Measurements from ENCODE around the gene HECW1. TPM values are rescaled to one million over a fixed set of nuclear protein-coding genes. Genes with fewer than 3 reads are reported as not detected.

HECW1 gene
- total and polyA plus RNA-seq, 2 experiments from 2014 or later: 2.0 to 4.8 TPM

- in situ Hi-C loops (cut with MboI): loop anchor here (10.0 to 25.0 kb wide), 2 partner anchors 256 to 521 kb away; partner anchors contain the start of genes MRPL32 and PSMA2
- H3K27ac ChIP-seq: no peak overlapping the region
- no peak for DNase-seq
- no peaks in the 10 kb centered on the region for H3K9me3 ChIP-seq (ENCODE audit: low read depth)
- H3K4me2 ChIP-seq (ENCODE audit: unreplicated experiment): no peak overlapping the region
- no peaks in the 10 kb centered on the region for H3K27me3 ChIP-seq (replicated peaks; ENCODE audit: insufficient read depth)
- no peak overlapping the region for H3K4me3 ChIP-seq
- TF ChIP-seq EZH2phosphoT487 (IDR thresholded peaks at IDR 0.05; ENCODE audit: insufficient read depth, low read depth) (no peak), EZH2 (IDR thresholded peaks at IDR 0.05; ENCODE audit: insufficient read depth, poor library complexity, severe bottlenecking) (no peak)
- H3K36me3 ChIP-seq (ENCODE audit: low read depth): no peaks in the 10 kb centered on the region
- H2AFZ ChIP-seq: no peak overlapping the region
- peaks cover 6% of the 10 kb centered on the region; the same call in 1 of the 2 replicates for H3K4me1 ChIP-seq (ENCODE audit: insufficient read depth)
- no peak overlapping the region for H3K9ac ChIP-seq
- H3K9me2 ChIP-seq (ENCODE audit: insufficient read depth): no peaks in the 10 kb centered on the region
- H3F3A ChIP-seq (ENCODE audit: insufficient read depth): no peaks in the 10 kb centered on the region
- H3K79me2 ChIP-seq (ENCODE audit: insufficient read depth): no peaks in the 10 kb centered on the region
- no peaks in the 10 kb centered on the region for H4K20me1 ChIP-seq (ENCODE audit: insufficient read depth)
- WGBS, 2 experiments (ENCODE audit: low coverage in 1 of 2, low lambda C conversion rate in 2 of 2, missing lambda C conversion rate in 2 of 2): 83% methylated on average over 14 of the region's 14 CpGs
Measured at GRCh38 chr7:43456200-43456599, 343.8 kb downstream of the HECW1 start.

DNA sequence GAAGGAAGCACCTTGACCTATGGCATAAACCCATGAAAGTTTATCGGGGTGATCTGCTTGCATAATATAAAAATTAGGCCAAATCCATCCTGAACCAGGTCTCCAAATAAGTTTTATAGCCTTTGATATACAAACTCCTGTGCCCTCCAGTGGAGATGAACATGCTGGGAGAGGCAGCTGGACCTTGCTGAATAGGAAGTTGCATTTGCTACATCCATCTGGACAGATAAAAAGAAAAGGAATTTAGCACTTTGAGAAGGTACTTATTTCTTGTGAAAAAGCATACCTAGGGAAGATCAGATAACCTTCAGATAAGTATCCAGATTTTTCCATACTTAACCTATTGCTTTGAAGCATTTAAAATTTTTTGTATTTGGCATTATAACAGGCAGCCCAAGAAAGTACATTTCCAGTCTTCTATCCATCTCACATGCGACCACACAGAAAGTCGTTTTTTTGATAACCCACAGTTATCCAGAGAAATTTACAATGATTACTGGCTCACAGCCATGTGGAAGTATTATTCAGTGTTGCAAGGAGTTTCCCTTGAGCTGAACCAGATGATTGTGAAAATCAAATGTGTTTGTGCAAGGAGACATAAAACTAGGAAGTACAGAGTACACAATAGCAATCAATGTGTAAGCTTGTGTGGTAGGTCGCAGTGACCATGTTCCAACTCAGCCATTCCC lies 346.0 kb downstream of the HECW1 start:
- Histone ChIP-seq H3K4me3 (no peak overlapping the region), H3K27ac (no peak overlapping the region), H3K9me3 (ENCODE audit: low read depth) (no peaks in the 10 kb centered on the region), H3K9ac (no peak overlapping the region), H3K4me1 (ENCODE audit: insufficient read depth) (peaks cover 18% of the 10 kb centered on the region), H3K9me2 (ENCODE audit: insufficient read depth) (no peaks in the 10 kb centered on the region), H3K27me3 (replicated peaks; ENCODE audit: insufficient read depth) (no peaks in the 10 kb centered on the region), H3K4me2 (ENCODE audit: unreplicated experiment) (no peak overlapping the region), H3K79me2 (ENCODE audit: insufficient read depth) (no peaks in the 10 kb centered on the region), H3K36me3 (ENCODE audit: low read depth) (no peaks in the 10 kb centered on the region), H3F3A (ENCODE audit: insufficient read depth) (peaks cover 15% of the 10 kb centered on the region), H2AFZ (no peak overlapping the region), H4K20me1 (ENCODE audit: insufficient read depth) (no peaks in the 10 kb centered on the region)
- in situ Hi-C loops (cut with MboI): loop anchor here (10.0 to 25.0 kb wide), 2 partner anchors 254 to 524 kb away; partner anchors contain the start of genes MRPL32 and PSMA2
- DNase-seq: no peak
- TF ChIP-seq EZH2 (IDR thresholded peaks at IDR 0.05; ENCODE audit: insufficient read depth, poor library complexity, severe bottlenecking) (no peak), EZH2phosphoT487 (IDR thresholded peaks at IDR 0.05; ENCODE audit: insufficient read depth, low read depth) (no peak)
- 74% methylated on average over 4 of the region's 4 CpGs for WGBS, 2 experiments (ENCODE audit: low coverage in 1 of 2, low lambda C conversion rate in 2 of 2, missing lambda C conversion rate in 2 of 2)

- in situ Hi-C loops (cut with MboI): loop anchor here (10.0 to 25.0 kb wide), 2 partner anchors 253 to 524 kb away; partner anchors contain the start of genes MRPL32 and PSMA2
- Histone ChIP-seq H3K9me2 (ENCODE audit: insufficient read depth) (no peaks in the 10 kb centered on the region), H3K27ac (no peak overlapping the region), H4K20me1 (ENCODE audit: insufficient read depth) (no peaks in the 10 kb centered on the region), H3K27me3 (replicated peaks; ENCODE audit: insufficient read depth) (no peaks in the 10 kb centered on the region), H3K4me2 (ENCODE audit: unreplicated experiment) (no peak overlapping the region), H3K4me3 (no peak overlapping the region), H3K36me3 (ENCODE audit: low read depth) (no peaks in the 10 kb centered on the region), H3K9me3 (ENCODE audit: low read depth) (no peaks in the 10 kb centered on the region), H3K4me1 (ENCODE audit: insufficient read depth) (peaks cover 23% of the 10 kb centered on the region), H3K79me2 (ENCODE audit: insufficient read depth) (no peaks in the 10 kb centered on the region), H3K9ac (no peak overlapping the region), H2AFZ (no peak overlapping the region), H3F3A (ENCODE audit: insufficient read depth) (peaks cover 16% of the 10 kb centered on the region)
- no peak for TF ChIP-seq EZH2 (IDR thresholded peaks at IDR 0.05; ENCODE audit: insufficient read depth, poor library complexity, severe bottlenecking)
- no peak for TF ChIP-seq EZH2phosphoT487 (IDR thresholded peaks at IDR 0.05; ENCODE audit: insufficient read depth, low read depth)
- WGBS, 2 experiments (ENCODE audit: low coverage in 1 of 2, low lambda C conversion rate in 2 of 2, missing lambda C conversion rate in 2 of 2): 93 to 98% methylated on average over 4 of the region's 4 CpGs
- no peak for DNase-seq
Measured at GRCh38 chr7:43459019-43459337, 346.5 kb downstream of the HECW1 start.

DNA sequence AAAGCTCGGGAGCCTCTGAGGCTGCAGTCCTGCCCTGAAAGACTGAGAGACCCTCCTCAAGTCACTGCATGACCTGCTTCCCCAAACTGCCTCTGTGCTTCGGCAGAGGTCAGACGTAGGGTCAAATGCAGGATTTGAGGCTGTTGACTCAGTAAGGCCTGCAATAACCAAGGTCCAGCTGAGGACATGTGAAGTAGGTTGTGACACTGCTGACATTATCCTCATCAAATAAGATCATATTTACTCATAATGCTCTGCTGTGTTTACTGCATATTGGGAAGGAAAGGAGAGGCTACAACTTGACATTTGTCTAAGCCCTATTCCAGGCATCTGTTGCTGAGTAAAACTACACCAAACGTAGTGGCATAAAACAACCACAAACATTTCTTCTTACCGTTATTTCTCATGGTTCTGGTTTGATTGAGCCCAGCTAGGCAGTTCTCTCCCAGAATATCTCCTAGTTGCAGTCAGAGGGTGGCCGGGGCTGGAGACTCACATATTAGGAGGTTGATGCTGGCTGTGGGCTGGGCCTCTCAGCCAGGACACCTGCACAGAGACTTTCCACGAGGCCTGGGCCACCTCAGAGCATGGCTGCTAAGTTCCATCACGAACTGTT lies 348.4 kb downstream of the HECW1 start:
- Histone ChIP-seq H3K9me2 (ENCODE audit: insufficient read depth) (no peaks in the 10 kb centered on the region), H2AFZ (no peak overlapping the region), H3F3A (ENCODE audit: insufficient read depth) (peaks cover 16% of the 10 kb centered on the region), H3K27ac (no peak overlapping the region), H3K4me2 (ENCODE audit: unreplicated experiment) (no peak overlapping the region), H3K9ac (no peak overlapping the region), H3K36me3 (ENCODE audit: low read depth) (no peaks in the 10 kb centered on the region), H3K79me2 (ENCODE audit: insufficient read depth) (no peaks in the 10 kb centered on the region), H4K20me1 (ENCODE audit: insufficient read depth) (no peaks in the 10 kb centered on the region), H3K9me3 (ENCODE audit: low read depth) (no peaks in the 10 kb centered on the region), H3K4me3 (no peak overlapping the region), H3K4me1 (ENCODE audit: insufficient read depth) (peaks cover 28% of the 10 kb centered on the region), H3K27me3 (replicated peaks; ENCODE audit: insufficient read depth) (no peaks in the 10 kb centered on the region)
- in situ Hi-C loops (cut with MboI): loop anchor here (25.0 kb wide), 1 partner anchor 251 kb away; no protein-coding TSS in a partner anchor
- TF ChIP-seq EZH2phosphoT487 (IDR thresholded peaks at IDR 0.05; ENCODE audit: insufficient read depth, low read depth) (no peak), EZH2 (IDR thresholded peaks at IDR 0.05; ENCODE audit: insufficient read depth, poor library complexity, severe bottlenecking) (no peak)
- 92 to 96% methylated on average over 8 of the region's 8 CpGs for WGBS, 2 experiments (ENCODE audit: low coverage in 1 of 2, low lambda C conversion rate in 2 of 2, missing lambda C conversion rate in 2 of 2)
- DNase-seq: no peak
